ENCODE data around the gene ABHD14A.
"Not testable (repeated sequence)": the region's sequence is repeated elsewhere in the genome, so short reads cannot be mapped to it uniquely, and the experiment has no call there.

Gene ABHD14A

DNA sequence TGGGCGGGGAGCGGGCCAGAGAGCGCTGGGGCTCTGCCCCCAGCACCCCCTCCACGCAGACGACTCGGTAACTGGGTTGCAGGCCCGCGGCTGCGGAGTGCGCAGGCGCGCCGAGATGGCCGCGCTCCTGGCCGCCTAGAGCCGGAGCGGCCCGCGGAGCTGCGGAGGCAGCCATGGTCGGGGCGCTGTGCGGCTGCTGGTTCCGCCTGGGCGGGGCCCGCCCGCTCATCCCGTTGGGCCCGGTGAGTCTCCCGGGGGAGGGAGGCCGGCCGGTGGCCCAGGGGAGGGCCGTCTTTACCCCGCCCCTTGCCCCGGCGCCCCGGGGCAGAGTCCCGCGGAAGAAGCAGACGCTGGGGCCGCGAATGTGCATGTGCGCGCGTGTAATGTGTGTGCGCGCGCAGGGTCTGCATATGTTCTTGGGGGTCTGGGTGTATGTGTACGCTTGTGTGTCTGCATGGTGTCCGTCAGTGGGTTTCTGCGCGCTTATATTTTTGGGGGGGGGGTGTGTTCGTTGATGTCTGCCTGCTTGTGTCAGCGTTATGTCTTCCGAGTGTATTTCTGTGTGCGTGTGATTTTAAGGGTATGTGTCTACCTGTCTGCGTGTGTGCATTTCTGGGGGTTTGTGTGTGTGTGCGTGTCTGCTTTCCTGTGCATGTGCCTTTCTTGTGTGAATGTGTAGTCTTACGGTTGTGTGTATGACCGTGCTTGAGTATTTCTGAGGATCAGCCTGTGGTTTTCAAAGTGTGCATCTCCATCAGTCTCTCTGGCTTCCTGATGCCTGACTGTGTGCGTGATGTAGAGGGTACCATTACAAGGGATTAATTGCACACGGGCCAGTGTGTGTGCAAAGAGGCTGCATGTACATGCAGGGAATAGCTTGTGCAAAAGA, at the start of gene ABHD14A:
Gene ABHD14A, plus strand, starts transcription at position 102 of the 889 bp plus-strand sequence. Its CDS starts 72 bp downstream, at position 174.
- peak in 1 of 2 experiments; percentile 60 for DNase-seq (ENCODE audit: low read depth in 2 of 2)

DNA sequence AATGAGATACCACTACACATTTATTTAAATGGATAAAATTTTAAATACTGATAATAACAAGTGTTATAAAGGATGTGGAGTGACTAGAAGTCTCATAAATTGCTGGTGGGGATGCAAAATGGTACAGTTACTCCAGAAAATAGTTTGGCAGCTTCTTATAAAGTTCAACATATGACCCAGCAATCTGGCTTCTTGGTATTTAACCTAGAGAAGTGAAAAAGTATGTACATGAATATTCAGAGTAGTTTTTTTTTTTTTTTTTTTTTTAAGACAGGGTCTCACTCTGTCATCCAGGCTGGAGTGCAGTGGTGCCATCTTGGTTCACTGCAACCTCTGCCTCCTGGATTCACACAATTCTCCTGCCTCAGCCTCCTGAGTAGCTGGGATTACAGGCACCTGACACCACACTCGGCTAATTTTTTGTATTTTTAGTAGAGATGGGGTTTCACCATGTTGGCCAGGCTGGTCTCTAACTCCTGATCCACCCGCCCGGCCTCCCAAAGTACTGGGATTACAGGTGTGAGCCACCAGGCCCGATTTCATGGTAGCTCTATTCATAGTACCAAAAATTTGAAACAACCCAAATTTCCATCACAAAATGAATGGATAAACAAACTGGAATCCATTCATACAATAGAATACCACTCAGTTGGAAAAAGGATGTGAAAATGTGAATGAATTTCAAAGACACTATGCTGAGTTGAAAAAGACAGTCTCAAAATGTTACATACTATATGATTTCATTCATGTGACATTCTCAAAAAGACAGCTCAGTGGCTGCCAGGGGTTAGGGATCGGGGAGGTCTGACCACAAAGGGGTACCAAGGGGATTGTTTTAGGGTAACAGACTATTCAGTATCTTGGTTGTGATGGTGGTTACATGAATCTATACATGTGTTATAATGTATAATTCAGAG, 47.5 kb upstream of the ABHD14A start:
- no peak for DNase-seq (ENCODE audit: low read depth in 2 of 2)

DNA sequence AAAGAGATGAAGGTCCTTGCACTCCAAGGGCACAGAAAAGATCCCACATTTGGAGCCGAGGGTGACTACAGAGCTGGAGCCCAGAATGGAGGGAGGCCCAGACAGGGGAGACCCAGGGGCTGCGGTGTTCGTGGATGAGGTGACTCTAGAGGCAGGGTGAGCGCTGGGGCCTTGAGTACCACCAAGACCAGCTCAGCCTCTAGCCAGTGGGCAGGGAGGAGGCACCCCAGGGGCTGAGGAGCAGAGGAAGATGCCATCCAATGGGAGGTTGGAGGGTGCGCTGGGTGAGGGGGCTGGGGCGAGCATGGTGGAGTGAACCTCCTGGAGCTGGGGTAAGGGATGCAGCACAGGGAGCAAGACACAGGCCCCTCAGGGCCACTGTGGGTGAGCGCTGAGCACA, 46.4 kb upstream of the ABHD14A start:
- DNase-seq (ENCODE audit: low read depth in 2 of 2) = no peak

DNA sequence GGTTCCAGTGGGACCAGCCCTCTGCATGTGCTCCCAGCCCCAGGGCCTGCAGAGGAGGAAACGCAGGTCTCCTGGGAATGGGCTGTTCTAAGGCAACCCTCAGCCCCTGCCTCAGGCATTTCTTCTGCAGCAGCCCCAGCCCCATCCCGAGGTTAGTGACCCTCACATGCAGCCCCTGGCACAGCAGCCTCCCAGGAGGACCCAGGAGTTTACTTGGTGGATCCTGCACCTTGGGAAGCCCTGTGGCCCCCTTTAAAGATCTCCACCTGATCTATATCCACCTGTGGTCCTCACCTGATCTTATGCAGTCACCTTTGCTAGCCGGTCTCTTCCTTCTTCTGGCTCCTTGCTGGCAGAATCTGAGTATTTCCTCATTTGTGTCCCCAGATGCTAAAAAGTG, 45.9 kb upstream of the ABHD14A start:
- not testable (repeated sequence) for DNase-seq (ENCODE audit: low read depth in 2 of 2)

DNA sequence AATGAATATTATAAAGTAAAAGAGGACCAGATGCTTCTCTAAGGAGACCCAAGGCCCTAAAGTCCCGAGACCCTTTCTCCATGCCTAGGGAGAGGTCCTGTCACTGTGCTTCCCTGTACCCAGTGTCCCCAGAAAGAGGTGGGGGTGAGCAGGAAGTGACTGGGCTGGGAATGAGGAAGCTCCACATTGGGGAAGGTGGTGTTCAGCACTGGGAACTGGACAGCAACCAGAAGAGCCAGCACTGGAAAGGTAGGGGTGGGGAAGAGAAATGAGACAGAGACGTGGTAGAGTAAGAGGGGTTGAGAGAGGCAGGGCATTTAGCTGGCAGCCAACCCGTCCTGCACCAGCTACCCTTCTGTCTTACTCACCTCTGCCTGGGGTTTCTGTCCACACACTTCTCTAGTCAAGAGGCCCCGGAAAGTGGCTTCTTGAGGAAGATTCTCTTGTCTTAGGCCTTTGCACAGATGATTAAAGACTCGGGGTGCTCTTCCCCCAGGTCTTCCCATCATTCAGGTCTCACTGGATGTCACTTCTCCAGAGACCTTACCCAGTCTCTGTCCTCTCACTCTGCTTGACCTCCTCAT, 45.4 kb upstream of the ABHD14A start:
- DNase-seq (ENCODE audit: low read depth in 2 of 2) = no peak

DNA sequence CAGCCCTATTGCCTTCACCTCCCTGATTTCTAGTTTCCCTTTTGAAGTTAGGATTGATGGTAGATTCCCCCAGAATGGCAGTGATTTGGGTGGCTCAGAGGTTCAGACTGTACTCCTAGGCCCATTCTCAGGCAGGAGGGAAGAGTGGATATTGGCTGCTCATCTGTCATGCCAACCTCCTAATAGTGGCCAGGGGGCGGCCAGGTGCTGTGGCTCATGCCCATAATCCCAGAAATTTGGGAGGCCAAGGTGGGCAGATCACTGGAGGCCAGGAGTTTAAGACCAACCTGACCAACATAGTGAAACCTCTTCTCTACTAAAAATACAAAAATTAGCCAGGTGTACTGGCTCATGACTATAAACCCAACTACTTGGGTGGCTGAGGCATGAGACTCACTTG, 44.4 kb upstream of the ABHD14A start:
- DNase-seq (ENCODE audit: low read depth in 2 of 2) = no peak

DNA sequence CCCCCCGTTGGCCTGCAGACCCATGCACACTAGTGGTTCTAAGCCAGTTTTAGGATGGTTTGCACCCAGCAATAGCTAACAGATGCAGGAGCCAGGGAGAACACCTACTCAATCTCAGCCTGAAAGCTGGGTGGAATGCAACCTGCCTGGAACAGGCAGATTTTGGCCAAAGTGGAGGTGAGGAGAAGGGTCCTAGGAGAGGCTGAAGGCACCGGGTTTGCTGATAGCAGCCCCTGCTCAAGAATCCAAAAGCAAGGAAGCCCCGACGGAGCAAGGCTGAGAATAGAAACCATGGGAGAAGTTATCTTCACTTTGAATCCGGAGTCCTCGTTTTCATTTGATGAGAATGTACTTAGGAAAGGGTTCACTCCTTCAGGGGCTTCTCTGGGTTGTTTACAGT, 43.1 kb upstream of the ABHD14A start:
- no peak for DNase-seq (ENCODE audit: low read depth in 2 of 2)

DNA sequence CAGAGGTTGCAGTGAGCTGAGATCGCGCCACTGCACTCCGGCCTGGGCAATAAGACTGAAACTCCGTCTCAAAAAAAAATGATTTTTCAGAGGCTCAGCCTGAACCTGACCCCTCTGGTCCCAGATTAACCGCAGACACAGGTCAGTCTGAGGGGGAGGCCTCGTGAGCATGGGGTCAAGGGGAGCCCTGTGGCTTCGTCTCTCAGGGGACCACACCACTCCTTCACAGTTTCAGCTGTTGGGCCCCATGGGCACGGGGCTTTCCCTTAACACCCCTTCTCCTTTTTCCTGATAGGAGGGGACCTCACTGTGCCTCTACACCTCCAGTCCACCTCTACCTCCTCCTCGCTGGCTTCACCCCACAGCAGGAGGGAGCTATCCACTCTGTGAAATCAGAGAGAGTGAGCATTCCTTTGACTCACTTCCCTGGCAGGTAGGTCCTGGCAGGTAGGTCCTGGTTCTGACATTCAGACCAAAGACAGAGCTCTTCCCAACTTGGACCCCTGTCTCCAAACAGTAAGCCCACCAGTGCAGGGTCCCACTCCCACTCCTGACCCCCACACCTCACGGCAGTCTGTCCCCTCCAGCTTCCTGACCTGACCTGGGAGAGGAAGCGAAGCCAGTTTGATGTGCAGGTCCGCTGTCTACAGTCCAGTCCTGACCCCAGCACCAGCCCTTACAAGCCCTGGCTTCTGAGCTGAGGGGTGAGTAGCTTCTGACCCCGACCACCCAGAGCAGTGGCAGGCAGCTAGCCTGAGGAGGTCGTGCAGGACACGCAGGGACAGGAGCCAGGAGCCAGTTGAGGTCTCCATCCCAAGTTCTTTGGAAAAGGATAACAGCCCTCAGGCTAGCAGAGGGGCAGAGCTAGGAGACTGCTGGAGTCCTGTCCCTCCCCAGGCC, 42.1 kb upstream of the ABHD14A start:
- DNase-seq (ENCODE audit: low read depth in 2 of 2) = no peak

DNA sequence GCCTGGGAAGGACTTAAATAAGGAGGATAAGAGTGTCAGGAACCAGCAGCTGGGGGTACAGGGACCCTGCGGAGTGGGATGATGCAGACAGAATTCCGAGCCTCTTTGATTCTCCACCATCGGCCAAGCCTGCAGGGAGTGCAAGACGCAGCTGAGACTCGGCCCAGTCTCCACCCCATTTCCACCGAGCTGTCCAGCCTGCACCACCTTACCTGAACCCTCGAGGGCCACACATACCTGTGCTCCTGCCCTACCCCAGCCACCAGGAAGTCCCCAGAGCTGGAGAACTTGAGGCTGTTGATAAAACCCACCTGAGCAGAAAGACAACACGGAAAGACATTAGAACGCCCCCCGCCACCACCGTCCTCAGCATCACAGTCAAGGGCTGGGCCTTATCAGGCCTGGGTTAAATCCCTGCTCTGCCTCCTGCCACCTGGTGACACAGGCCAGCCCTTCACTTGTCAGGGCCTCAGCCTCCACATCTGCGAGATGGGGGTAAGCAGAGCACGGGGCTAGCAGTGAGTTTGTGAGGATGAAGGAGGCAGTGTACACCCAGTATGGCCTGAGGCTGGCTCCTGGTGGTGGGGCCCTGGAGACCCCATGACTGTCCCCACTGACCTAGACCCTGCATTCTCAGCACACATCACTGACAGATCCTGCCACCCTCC, 41.3 kb upstream of the ABHD14A start:
- no peak for DNase-seq (ENCODE audit: low read depth in 2 of 2)

DNA sequence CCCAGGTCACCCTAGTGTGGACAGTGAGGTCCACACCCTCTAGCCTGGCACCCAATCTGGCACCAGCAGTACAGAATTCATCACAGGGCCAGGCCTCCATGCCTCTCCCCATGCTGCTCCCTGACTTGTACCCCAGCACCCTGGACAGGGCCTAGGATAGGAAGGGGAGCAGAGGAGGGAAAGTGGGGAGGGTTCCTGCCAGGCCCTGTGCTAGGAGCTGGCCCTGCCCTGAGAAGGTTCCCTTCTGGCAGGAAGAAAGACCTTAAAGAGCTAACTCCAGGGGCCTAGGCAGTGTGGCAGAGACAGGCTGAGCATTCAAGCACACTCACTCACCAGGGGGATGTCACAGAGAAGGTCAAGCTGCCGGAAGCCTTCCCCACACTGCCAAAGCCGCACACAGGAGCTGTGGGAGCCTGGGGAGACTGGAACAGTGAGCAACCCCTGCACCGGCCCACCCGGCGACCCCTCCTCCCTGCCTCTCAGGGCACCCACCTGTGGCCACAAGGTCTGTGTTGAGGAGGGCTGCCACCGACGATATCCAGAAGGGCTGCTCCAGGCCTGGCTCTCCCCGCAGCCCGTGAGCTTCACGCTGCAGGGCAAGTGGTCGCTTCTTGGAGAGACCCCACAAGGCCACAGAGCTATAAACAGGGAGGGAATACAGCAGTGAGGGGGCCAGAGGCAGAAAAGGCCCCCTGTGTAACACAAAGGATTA, 40.6 kb upstream of the ABHD14A start:
- no peak for DNase-seq (ENCODE audit: low read depth in 2 of 2)

DNA sequence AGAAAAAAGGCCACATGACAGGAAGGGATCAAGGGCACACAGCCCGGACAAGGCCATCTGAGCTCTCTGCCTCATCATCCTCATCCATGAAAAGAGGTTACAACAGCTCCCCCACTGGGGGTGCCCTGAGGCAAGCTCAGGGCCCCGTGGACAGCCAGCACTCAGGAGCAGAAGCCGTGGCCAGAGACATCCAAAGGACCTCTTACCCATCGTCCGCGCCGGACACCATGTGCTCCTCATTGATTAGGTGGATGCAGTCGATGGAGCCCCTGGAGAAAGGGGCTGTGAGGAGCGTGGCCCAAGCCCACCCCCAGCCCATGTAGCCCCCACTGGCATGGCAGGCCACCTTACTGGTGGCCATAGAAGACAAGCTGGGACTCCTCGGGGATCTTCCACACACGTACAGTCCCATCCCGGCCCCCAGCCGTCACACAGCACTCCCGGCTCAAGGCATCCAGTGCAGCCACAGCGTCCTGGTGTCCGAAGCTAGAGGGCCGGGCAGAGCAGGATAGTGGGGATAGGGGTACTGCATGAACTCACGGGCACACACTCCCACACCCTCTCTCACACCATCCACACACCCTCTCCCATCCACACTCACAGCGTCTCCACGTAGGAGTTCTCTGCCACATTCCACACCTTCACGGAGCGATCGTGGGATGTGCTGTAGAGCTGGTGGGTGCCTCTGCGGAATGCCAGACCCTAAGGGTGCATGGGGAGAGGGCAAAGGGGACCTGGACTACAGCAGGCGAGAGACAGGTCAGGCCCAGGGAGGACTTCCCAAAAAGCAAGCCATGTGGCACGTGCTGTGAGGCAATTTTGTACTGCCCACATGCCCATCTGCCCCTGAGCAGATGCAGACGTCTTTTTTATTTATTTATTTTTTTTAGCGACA, 39.6 kb upstream of the ABHD14A start:
- no peak for DNase-seq (ENCODE audit: low read depth in 2 of 2)

DNA sequence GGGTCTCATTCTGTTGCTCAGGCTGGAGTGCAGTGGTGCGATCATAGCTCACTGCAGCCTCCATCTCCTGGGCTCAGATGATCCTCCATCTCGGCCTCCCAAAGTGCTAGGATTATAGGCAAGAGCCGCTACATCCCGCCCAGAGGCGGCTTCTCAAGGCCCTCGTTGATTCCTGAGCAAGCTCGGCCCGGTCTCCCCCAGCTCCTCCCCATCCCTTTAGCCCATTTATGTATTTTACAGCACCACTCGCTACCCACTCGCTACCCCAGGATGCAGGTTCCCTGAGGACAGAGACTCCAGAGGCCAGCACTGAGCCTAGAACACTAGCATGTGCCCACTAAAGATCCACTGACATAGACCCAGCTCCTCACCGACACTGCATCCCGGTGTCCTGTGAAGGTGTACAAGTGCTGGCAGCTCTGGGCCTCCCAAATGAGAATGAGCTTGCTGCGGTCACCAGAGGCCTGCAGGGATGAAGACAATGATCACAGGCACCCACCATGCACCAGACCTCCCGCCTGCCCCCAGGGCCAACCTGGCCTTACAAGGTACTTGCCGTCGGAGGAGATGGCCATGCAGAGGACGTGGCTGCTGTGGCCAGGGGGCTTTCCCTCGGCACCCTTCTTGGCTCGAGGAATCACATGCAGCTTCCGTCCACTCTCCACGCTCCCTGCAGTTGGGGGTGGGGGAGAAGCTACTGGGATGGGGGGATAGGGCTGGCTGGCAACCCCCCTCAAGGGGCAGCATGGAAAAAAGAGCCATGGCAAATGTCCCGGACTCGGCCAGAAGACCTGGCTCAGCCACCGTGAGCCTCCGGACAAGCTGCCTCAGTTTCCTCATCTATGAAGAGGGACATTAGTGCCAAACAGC, 38.7 kb upstream of the ABHD14A start:
- no peak for DNase-seq (ENCODE audit: low read depth in 2 of 2)

DNA sequence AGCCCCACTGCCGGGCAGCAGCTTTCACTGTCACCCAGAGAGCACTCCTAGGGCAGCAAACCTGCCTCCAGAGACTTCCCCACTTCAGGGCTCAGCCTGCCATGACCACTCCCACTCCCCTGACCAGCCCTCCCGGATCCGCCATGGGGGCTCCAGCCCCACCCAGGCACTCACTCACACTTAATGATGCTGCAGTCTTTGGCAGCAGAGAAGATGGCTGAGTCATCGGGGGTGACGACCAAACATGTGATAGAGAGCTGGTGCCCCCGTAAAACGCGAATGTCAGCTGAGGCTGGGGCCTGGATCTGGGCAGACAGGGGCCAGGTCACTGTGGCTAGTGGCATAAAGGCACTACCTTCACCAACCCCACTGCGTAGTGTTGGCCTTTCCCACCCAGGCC, 37.9 kb upstream of the ABHD14A start:
- DNase-seq (ENCODE audit: low read depth in 2 of 2) = no peak

DNA sequence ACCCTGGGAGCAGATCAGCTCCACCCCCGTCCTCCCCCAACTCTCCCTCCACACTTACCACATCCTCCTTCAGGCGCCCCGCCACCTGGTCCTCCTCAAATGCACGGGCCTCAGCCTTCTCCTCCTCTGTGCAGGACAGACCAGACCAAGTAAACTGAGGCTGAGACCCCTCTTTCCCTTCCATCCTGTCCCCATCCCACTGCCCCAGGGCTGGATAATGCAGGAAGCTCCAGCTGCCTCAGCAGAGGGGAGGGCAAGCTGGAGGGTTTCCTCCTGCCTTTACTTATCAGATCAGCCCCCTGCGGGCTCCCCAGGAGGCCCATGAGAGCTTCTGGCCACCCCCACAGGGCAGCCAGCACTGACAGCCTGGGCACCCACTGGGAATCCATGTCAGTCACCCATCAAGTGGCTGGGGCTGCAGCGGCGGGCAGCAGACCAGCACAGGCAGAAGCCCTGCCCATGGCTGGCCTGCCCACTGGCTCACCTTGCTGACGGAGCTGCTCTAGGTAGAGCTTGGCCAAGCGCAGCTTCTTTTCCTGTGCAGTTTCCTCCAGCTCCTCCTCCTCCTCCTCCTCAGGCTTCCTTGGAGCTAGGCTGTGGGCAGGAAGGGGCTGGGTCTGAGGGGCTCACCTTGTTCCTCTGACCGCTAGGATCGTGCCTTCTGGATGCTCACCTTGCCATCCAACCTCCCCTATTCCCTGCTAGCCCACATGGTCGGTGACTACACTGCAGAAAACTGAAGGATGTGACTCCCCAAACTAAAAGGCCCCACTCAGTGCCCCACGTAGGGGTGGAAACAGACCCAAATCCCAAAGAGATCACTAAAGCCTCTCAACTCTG, 37.0 kb upstream of the ABHD14A start:
- DNase-seq (ENCODE audit: low read depth in 2 of 2) = no peak

DNA sequence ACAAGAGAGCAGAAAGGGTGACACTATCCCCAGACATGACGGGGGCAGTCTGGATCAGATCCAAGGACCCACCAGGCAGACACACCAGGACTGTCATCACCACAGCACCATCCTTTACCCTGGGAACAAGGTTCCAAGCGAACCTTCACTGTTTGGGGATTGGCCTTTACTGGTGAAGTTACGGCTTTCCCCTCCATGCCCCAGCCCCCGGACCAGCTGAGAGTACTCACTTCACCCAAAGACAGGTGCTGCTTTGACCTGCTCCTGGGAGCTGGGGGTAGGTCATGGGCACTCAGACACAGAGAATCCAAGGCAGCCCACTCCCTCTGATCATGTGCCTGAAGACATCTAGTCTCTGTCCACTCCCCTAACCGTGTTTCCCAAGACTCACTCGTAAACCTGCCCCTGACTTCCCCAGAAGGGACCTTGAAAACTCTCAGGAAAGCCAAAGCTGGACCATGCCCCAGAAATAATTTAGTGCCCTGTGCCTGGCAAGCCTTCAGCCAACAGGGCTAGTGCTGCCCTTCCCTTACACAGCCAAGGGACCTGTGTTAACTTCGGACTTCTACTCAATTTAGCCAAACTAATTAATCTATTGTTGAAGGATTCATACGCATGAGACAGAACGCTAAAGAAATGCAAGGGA, 36.0 kb upstream of the ABHD14A start:
- DNase-seq (ENCODE audit: low read depth in 2 of 2) = no peak

DNA sequence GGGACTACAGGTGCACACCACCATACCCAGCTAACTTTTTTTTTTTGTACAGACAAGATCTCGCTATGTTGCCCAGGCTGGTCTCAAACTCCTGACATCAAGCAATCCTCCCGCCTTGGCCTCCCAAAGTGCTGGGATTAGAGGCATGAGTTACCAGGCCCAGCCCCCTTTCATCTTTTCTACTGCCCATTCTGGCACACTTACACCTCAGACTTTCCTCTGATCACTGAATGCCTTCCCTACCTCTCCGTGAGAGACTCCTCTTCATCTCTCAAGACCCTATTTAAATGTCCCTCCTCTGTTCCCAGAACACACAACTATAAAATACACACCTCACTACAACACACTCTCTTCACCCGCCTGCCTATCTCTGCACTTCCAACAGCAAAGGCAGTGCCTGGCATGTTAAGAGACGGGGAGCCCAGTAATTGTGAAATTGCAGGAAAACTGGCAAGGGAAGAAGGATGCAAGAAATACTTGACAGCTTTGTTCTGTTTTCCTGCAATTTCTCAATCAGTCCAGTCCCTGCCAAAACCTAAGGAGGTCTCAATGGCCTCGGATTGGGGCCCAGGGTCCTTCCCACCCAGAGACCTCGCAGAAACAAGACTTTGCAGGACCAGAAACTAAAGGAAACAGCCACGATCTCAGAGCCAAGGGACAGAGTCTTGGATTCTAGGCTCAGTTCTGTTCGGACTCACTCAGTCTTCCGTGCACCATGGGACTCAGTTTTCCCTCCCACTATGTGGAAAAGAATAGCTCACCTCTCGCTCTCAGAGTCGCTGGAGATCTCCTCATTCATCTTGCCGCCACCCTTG, 34.0 kb upstream of the ABHD14A start:
- DNase-seq (ENCODE audit: low read depth in 2 of 2) = no peak
